Gastrocnemius medialis (tissue), 4 donors: ENCODE results near the gene RB1.

Source experiments
- CTCF ChIP-seq, 5 experiments: fragments of 450-650 bp in 3 of 5; fragments of 200-600 bp in 2 of 5; sonication (generic) in 2 of 5; IDR thresholded peaks in 4 of 5; conservative IDR thresholded peaks in 1 of 5; 1 replicate in 4 of 5; 2 replicates in 1 of 5; pipeline ENCODE4 v1.5.1; 2016 to 2019; ENCODE audit warnings: antibody characterized with exemption in 5 of 5, mild to moderate bottlenecking in 3 of 5, moderate library complexity in 3 of 5
- POLR2A ChIP-seq, 2 donors: fragments of 450-650 bp; IDR thresholded peaks; one replicate each; pipeline ENCODE4 v1.6.1; 2017; ENCODE audit warnings: antibody characterized with exemption in 2 of 2, mild to moderate bottlenecking in 2 of 2, moderate library complexity in 2 of 2

- no peak for TF ChIP-seq POLR2A (IDR thresholded peaks at IDR 0.05)
- TF ChIP-seq CTCF (IDR thresholded peaks at IDR 0.05 in 4 of 5, conservative IDR thresholded peaks at IDR 0.05 in 1 of 5), result no peak
Observed at GRCh38 chr13:48431987-48432615, 128.6 kb downstream of the RB1 start.
